Psoas muscle (tissue), 8 donors: ENCODE measurements around the gene VPS39. TPM values are rescaled to one million over a fixed set of nuclear protein-coding genes. Genes with fewer than 3 reads are reported as not detected.

Experiments
- ATAC-seq, 4 donors: fragments of 200-7000 bp; cut with Tn5 transposase; one replicate each; pipeline ENCODE4 v1.9.1; 2020; ENCODE audit warnings: moderate library complexity in 3 of 4, mild to moderate bottlenecking in 2 of 4
- DNase-seq, 2 donors: peaks; one replicate each; pipeline ENCODE4 v3.0.0-alpha.2; 2020
- H3K27ac ChIP-seq: fragments of 200-600 bp; one replicate; pipeline ENCODE4 v1.8.0; 2022
- H3K27me3 ChIP-seq, 3 donors: fragments of 200-600 bp in 1 of 3; one replicate each; pipeline versions ENCODE4 v1.6.1 to v1.8.0; 2013 to 2022; ENCODE audit warnings: low read length in 2 of 3, mild to moderate bottlenecking in 2 of 3, moderate library complexity in 1 of 3; ENCODE audit not compliant: insufficient read depth in 3 of 3
- H3K36me3 ChIP-seq, 2 donors: fragments of 200-600 bp in 1 of 2; one replicate each; pipeline versions ENCODE4 v1.6.1 to v1.8.0; 2013 to 2022; ENCODE audit warnings: low read depth in 1 of 2, mild to moderate bottlenecking in 1 of 2, moderate library complexity in 1 of 2; ENCODE audit not compliant: insufficient read depth in 1 of 2
- H3K4me1 ChIP-seq: fragments of 200-600 bp; one replicate; pipeline ENCODE4 v1.8.0; 2022
- H3K4me3 ChIP-seq: fragments of 200-600 bp; one replicate; pipeline ENCODE4 v1.8.0; 2022; ENCODE audit warnings: mild to moderate bottlenecking
- H3K9me3 ChIP-seq: fragments of 200-600 bp; one replicate; pipeline ENCODE4 v1.8.0; 2022
- WGBS, 3 donors: extraction: QIAGEN DNeasy Blood & Tissue Kit; methylation state at CpG; one replicate each; pipeline versions ENCODE4 v1.1.6 to v1.1.7; 2013; 5-methylcytosine and 5-hydroxymethylcytosine counted together
- intact Hi-C, 2 donors: fragments of 100-400 bp; cut with DNase I; formaldehyde crosslinking; loops; one replicate each; pipeline versions ENCODE4 v1.11.0 to v1.14.2; 2022
- polyA plus RNA-seq, 3 donors: library from polyadenylated mRNA; stranded (reverse); fragments of 200-250 nt; gene quantifications; one replicate each; pipeline ENCODE4 v1.2.3, GENCODE V29; 2013
- total RNA-seq, 4 donors: library from RNA; stranded (reverse); fragmentation: NEBNext Ultra II Directional in 2 of 4; extraction: Animal tissue kit (Norgen Biotek cat#: 25700) in 2 of 4; gene quantifications; one replicate each; pipeline versions ENCODE4 v1.2.1 to v1.2.4, GENCODE V29; 2021 to 2023
- TF ChIP-seq, protein P1 (sequence below): fragments of 200-600 bp; IDR thresholded peaks from one replicate; pipeline ENCODE4 v1.8.0; 2022; ENCODE audit warnings: antibody characterized with exemption
- donor health status: healthy with polysubstance abuse.
- donor health status: DM: no; HTN: no; CAD: no; lungs with moderate emphysema.
- donor health status: Bipolar disorder and iron deficiency.
- donor health status: healthy.
- donor health status: DM: yes; HTN: yes; CAD: no.
- donor health status: DM: no; HTN: no; CAD: no.
- donor health status: DM: no; HTN: no; CAD: no.
- donor health status: DM: yes; HTN: yes; CAD: no.

VPS39 gene
- total and polyA plus RNA-seq, 7 donors, result 15.2 to 47.8 (median 43.3) TPM

DNA sequence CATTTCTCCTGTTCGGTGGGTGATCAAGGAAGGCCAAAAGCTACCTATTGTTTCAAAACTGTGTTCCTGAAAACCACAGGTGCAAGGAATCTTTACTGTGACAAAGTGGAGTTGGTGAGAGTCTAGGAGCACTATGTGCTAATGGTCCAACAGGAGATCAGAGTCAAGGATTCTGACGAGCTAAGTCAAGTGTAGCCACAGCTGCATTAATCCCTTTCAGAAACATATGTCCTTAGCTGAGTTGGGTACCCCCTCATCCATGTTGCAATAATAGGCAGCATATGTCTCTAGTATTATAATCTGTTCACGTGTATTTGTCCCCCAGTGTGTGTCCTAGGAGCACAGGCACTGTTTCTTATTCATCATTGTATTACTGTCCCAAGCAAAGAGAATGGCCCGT lies 1.7 kb downstream of the VPS39 start:
- Histone ChIP-seq H3K9me3 (no peaks in the 10 kb centered on the region), H3K4me3 (peak overlapping the region; percentile 94), H3K27me3 (no peaks in the 10 kb centered on the region), H3K36me3 (peaks cover 0 to 25% of the 10 kb centered on the region in 2 donors), H3K27ac (no peak overlapping the region), H3K4me1 (peaks cover 16% of the 10 kb centered on the region)
- ATAC-seq (no peak), DNase-seq (no peak)
- TF ChIP-seq, protein P1, sequence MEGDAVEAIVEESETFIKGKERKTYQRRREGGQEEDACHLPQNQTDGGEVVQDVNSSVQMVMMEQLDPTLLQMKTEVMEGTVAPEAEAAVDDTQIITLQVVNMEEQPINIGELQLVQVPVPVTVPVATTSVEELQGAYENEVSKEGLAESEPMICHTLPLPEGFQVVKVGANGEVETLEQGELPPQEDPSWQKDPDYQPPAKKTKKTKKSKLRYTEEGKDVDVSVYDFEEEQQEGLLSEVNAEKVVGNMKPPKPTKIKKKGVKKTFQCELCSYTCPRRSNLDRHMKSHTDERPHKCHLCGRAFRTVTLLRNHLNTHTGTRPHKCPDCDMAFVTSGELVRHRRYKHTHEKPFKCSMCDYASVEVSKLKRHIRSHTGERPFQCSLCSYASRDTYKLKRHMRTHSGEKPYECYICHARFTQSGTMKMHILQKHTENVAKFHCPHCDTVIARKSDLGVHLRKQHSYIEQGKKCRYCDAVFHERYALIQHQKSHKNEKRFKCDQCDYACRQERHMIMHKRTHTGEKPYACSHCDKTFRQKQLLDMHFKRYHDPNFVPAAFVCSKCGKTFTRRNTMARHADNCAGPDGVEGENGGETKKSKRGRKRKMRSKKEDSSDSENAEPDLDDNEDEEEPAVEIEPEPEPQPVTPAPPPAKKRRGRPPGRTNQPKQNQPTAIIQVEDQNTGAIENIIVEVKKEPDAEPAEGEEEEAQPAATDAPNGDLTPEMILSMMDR, result no peak
- WGBS, 3 donors, result 45 to 59% (median 54%) methylated on average over 4 of the region's 4 CpGs
- intact Hi-C loops, result no loop called here

DNA sequence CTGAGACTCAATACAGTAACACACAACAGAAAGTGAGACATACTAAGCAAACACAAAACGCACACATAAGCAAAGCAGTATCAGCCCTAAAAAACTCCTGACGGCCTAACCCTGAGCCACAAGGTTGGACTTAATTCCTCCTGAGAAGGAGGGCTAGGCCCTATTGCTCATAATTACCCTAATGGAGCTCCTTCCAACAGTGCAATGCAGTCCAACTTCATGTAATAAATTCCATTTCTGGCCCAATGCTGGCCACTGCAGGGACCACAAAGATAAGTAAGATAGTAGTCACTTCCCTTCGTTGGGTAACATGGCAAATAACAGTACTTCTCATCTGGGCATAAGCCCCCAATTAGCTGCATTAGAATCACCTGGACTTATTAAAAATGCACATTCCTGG lies 4.2 kb downstream of the VPS39 start:
- DNase-seq, result no peak
- peaks cover 4 to 27% of the 10 kb centered on the region in 2 donors for H3K36me3 ChIP-seq
- 95 to 97% (median 96%) methylated on average over 3 of the region's 3 CpGs for WGBS, 3 donors
- TF ChIP-seq, protein P1, result no peak
- H3K27ac ChIP-seq, result no peak overlapping the region
- H3K9me3 ChIP-seq, result no peaks in the 10 kb centered on the region
- H3K4me3 ChIP-seq, result no peak overlapping the region
- peaks cover 16% of the 10 kb centered on the region for H3K4me1 ChIP-seq
- no peak for ATAC-seq
- H3K27me3 ChIP-seq, result no peaks in the 10 kb centered on the region
- intact Hi-C loops, result no loop called here

DNA sequence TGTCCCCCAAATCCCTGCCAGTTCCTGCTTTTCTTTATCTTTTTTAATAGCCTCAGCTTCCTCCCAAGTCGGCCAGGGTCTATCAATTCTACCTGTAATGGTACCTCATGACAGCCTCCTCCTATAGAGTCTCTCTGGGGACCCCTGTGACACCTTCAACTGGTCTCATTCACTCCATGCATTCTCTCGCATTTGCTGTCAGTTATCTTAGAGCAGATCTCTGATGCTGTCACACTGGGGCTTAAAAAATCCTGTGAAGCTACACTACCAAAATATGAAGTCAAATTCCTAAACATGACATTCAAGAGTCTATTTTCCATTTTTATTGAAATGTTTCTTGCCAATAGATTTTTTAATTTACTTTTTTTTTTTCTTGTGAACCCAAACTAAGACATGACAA lies 5.5 kb downstream of the VPS39 start:
- H3K4me1 ChIP-seq, result peaks cover 16% of the 10 kb centered on the region
- WGBS, 3 donors, result 63 to 69% (median 68%) methylated on average over 2 of the region's 2 CpGs
- intact Hi-C loops, result no loop called here
- TF ChIP-seq, protein P1, result no peak
- H3K9me3 ChIP-seq, result no peaks in the 10 kb centered on the region
- ATAC-seq, result no peak
- H3K27me3 ChIP-seq, result no peaks in the 10 kb centered on the region
- H3K4me3 ChIP-seq, result no peak overlapping the region
- peaks cover 4 to 40% of the 10 kb centered on the region in 2 donors for H3K36me3 ChIP-seq
- no peak for DNase-seq
- no peak overlapping the region for H3K27ac ChIP-seq

DNA sequence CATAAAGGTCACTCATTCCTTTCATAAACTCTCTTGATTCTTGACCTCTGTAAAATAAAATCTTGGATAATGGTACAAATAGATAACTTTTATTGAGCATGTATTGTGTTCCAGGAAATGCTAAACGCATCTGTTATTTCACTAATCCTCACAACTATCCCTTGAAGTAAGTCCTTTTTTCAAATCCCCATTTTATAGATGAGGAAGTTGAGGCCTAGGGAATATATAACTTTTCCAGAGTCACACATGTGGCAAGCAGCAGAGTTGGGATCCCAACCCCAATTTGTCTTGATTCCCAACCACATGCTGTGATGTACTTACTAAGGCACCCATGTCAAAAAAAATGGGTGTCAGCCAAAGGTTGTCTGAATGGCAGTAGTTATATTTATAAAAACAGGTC lies 6.3 kb downstream of the VPS39 start:
- H3K4me3 ChIP-seq, result no peak overlapping the region
- peaks cover 9% of the 10 kb centered on the region for H3K4me1 ChIP-seq
- intact Hi-C loops, result no loop called here
- WGBS, 3 donors, result 96 to 100% (median 97%) methylated on average over 1 of the region's 1 CpG
- no peaks in the 10 kb centered on the region for H3K27me3 ChIP-seq
- H3K36me3 ChIP-seq, result peaks cover 4 to 46% of the 10 kb centered on the region in 2 donors
- TF ChIP-seq, protein P1, result no peak
- no peaks in the 10 kb centered on the region for H3K9me3 ChIP-seq
- H3K27ac ChIP-seq, result no peak overlapping the region
- DNase-seq (no peak), ATAC-seq (no peak)

DNA sequence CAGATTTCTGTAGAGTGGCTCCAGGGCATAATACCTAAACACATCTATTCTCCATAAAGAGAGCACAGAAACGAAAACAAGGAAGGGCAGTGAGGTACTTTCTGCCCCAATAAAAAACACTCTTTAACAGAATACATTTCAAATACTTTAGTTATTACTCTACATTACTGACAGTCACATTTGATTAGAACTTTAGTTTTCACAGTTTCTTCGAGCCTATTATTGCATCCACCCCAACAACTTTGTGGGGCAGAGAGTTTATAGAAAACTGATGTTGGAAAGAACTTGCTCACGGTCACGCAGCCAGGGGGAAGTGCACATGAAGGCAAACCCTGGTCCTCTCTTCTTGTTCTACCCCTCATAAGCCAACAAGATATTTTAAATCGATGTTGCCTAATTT lies 9.0 kb downstream of the VPS39 start:
- peaks cover 4 to 50% of the 10 kb centered on the region in 2 donors for H3K36me3 ChIP-seq
- no peak overlapping the region for H3K4me3 ChIP-seq
- ATAC-seq (no peak), DNase-seq (no peak)
- no peaks in the 10 kb centered on the region for H3K4me1 ChIP-seq
- WGBS, 3 donors, result 95 to 96% (median 95%) methylated on average over 5 of the region's 5 CpGs
- H3K27ac ChIP-seq, result no peak overlapping the region
- H3K9me3 ChIP-seq, result no peaks in the 10 kb centered on the region
- TF ChIP-seq, protein P1, result no peak
- no peaks in the 10 kb centered on the region for H3K27me3 ChIP-seq
- intact Hi-C loops, result no loop called here
